ENCODE results near the gene CDCA4.

CDCA4 gene

GRCh38 chr14:105013150-105013785, 7.6 kb downstream of the CDCA4 start:
- no peak for DNase-seq (ENCODE audit: low read depth)

- no peak for DNase-seq (ENCODE audit: low read depth)
Observed at GRCh38 chr14:105012171-105012985, 8.5 kb downstream of the CDCA4 start.

GRCh38 chr14:105011312-105011990, 9.4 kb downstream of the CDCA4 start:
- no peak for DNase-seq (ENCODE audit: low read depth)

- no peak for DNase-seq (ENCODE audit: low read depth)
Observed at GRCh38 chr14:105010891-105011291, 10.0 kb downstream of the CDCA4 start.

GRCh38 chr14:105010106-105010505, 10.8 kb downstream of the CDCA4 start:
- DNase-seq (ENCODE audit: low read depth): no peak

GRCh38 chr14:105007593-105008264, 13.2 kb downstream of the CDCA4 start:
- DNase-seq (ENCODE audit: low read depth): no peak

GRCh38 chr14:105006831-105007592, 13.9 kb downstream of the CDCA4 start:
- no peak for DNase-seq (ENCODE audit: low read depth)

GRCh38 chr14:105005929-105006830, 14.7 kb downstream of the CDCA4 start:
- no peak for DNase-seq (ENCODE audit: low read depth)

- no peak for DNase-seq (ENCODE audit: low read depth)
Observed at GRCh38 chr14:105005329-105005928, 15.5 kb downstream of the CDCA4 start.

GRCh38 chr14:104999361-104999760, 21.5 kb downstream of the CDCA4 start:
- DNase-seq (ENCODE audit: low read depth): no peak

- no peak for DNase-seq (ENCODE audit: low read depth)
Observed at GRCh38 chr14:104998801-104999200, 22.1 kb downstream of the CDCA4 start.

- no peak for DNase-seq (ENCODE audit: low read depth)
Observed at GRCh38 chr14:104996483-104996882, 24.4 kb downstream of the CDCA4 start.

GRCh38 chr14:104996032-104996431, 24.9 kb downstream of the CDCA4 start:
- no peak for DNase-seq (ENCODE audit: low read depth)

GRCh38 chr14:104994978-104995377, 25.9 kb downstream of the CDCA4 start:
- DNase-seq (ENCODE audit: low read depth): no peak

GRCh38 chr14:104993808-104994591, 26.9 kb downstream of the CDCA4 start:
- no peak for DNase-seq (ENCODE audit: low read depth)

GRCh38 chr14:104993306-104993705, 27.6 kb downstream of the CDCA4 start:
- no peak for DNase-seq (ENCODE audit: low read depth)

- no peak for DNase-seq (ENCODE audit: low read depth)
Observed at GRCh38 chr14:104992501-104992900, 28.4 kb downstream of the CDCA4 start.

- DNase-seq (ENCODE audit: low read depth): no peak
Observed at GRCh38 chr14:104991896-104992230, 29.0 kb downstream of the CDCA4 start.

GRCh38 chr14:104989951-104990303, 31.0 kb downstream of the CDCA4 start:
- DNase-seq (ENCODE audit: low read depth): no peak

Measured in stromal cell of bone marrow (primary cell).